HCT116 (cell line): ENCODE data around the gene CSF2RB. TPM values are rescaled to one million over a fixed set of nuclear protein-coding genes. Genes with fewer than 3 reads are reported as not detected.

Experiments used
- ATAC-seq: fragments of 200-7000 bp; cut with Tn5 transposase; 2 replicates; pipeline ENCODE4 v1.9.1; 2020; ENCODE audit warnings: mild to moderate bottlenecking, moderate library complexity
- BruUV-seq: library from RNA; stranded (reverse); fragments of 400-500 nt; replicated peaks from 2 replicates; lab custom pipeline; 2021; lab: Mats Ljungman, UMichigan
- CTCF ChIA-PET: fragments of 300-600 bp; sonication (Branson Sonifier 250); formaldehyde crosslinking; loops from one replicate; lab custom pipeline; 2021; ENCODE audit warnings: antibody characterized with exemption; lab: Charles Lee
- POLR2A ChIA-PET: fragments of 300-600, 350-600 bp; sonication (Branson Sonifier 250); formaldehyde crosslinking; loops from one replicate; lab custom pipeline; 2021; ENCODE audit warnings: antibody characterized with exemption; lab: Charles Lee
- RAD21 ChIA-PET, 2 experiments: fragments of 300-600 bp; sonication (Branson Sonifier 250); formaldehyde crosslinking; loops; one replicate each; lab custom pipeline; 2023; ENCODE audit warnings: low total read pairs in 2 of 2; ENCODE audit not compliant: uncharacterized antibody in 2 of 2, unreplicated experiment in 2 of 2, low non-redundant PET in 1 of 2; lab: Charles Lee
- DNase-seq: peaks from one replicate; pipeline ENCODE4 v3.0.0-alpha.2; 2010; ENCODE audit warnings: low read depth, low spot score
- H2AFZ ChIP-seq: fragments of 200-600 bp; shearing (Covaris generic), sonication (generic); 2 replicates; pipeline ENCODE4 v1.6.1; 2017; ENCODE audit warnings: low read depth, mixed run types, mixed read lengths, antibody characterized with exemption, low read length; ENCODE audit not compliant: poor library complexity, severe bottlenecking
- H3K27ac ChIP-seq: 2 replicates; pipeline ENCODE4 v1.5.1; 2012; ENCODE audit warnings: low read depth, low read length
- H3K27me3 ChIP-seq: fragments of 200-600 bp; sonication (generic); 2 replicates; pipeline ENCODE4 v1.6.1; 2016; ENCODE audit warnings: mixed run types, low read length, mixed read lengths; ENCODE audit not compliant: insufficient read depth
- H3K36me3 ChIP-seq, 2 experiments: fragments of 200-500 bp in 1 of 2; fragments of 200-600 bp in 1 of 2; sonication (Bioruptor generic) in 1 of 2; sonication (generic) in 1 of 2; 2 replicates each; pipeline versions ENCODE4 v1.5.1 to v1.6.1; 2014 to 2016; ENCODE audit warnings: low read length in 2 of 2, inconsistent platforms in 1 of 2, mixed read lengths in 1 of 2, mixed run types in 1 of 2; ENCODE audit not compliant: insufficient read depth in 2 of 2, control insufficient read depth in 1 of 2
- H3K4me1 ChIP-seq, 2 experiments: fragments of 200-600 bp in 1 of 2; sonication (generic) in 1 of 2; 2 replicates each; pipeline versions ENCODE4 v1.5.1 to v1.6.1; 2012 to 2017; ENCODE audit warnings: low read length in 2 of 2, inconsistent platforms in 1 of 2, mild to moderate bottlenecking in 1 of 2, mixed read lengths in 1 of 2, mixed run types in 1 of 2, moderate library complexity in 1 of 2; ENCODE audit not compliant: insufficient read depth in 2 of 2, control insufficient read depth in 1 of 2
- H3K4me2 ChIP-seq: fragments of 200-600 bp; sonication (generic); 2 replicates; pipeline ENCODE4 v1.6.1; 2017; ENCODE audit warnings: mixed run types, low read length, mixed read lengths
- H3K4me3 ChIP-seq, 2 experiments: fragments of 200-600 bp in 1 of 2; sonication (generic) in 1 of 2; replicated peaks in 1 of 2; 2 replicates each; pipeline ENCODE4 v1.5.1; 2011 to 2016; ENCODE audit warnings: low read length in 2 of 2, control low read depth in 1 of 2, low read depth in 1 of 2, mild to moderate bottlenecking in 1 of 2, mixed read lengths in 1 of 2, mixed run types in 1 of 2
- H3K79me2 ChIP-seq: fragments of 200-600 bp; sonication (generic); 2 replicates; pipeline ENCODE4 v1.6.1; 2017; ENCODE audit warnings: mild to moderate bottlenecking, mixed run types, low read length, moderate library complexity, mixed read lengths; ENCODE audit not compliant: insufficient read depth
- H3K9ac ChIP-seq: fragments of 200-600 bp; sonication (generic); 2 replicates; pipeline ENCODE4 v1.6.1; 2016; ENCODE audit warnings: low read length, mixed read lengths
- H3K9me2 ChIP-seq: fragments of 200-600 bp; sonication (generic), shearing (Covaris generic); 2 replicates; pipeline ENCODE4 v1.6.1; 2017; ENCODE audit warnings: mixed run types, mild to moderate bottlenecking, moderate library complexity; ENCODE audit not compliant: insufficient read depth
- H3K9me3 ChIP-seq, 2 experiments: fragments of 200-500 bp in 1 of 2; fragments of 200-600 bp in 1 of 2; sonication (Bioruptor generic) in 1 of 2; sonication (generic) in 1 of 2; 2 replicates each; pipeline ENCODE4 v1.6.1; 2014 to 2017; ENCODE audit warnings: low read length in 2 of 2, mixed read lengths in 2 of 2, inconsistent platforms in 1 of 2, low read depth in 1 of 2, mild to moderate bottlenecking in 1 of 2, mixed run types in 1 of 2, moderate library complexity in 1 of 2; ENCODE audit not compliant: control insufficient read depth in 1 of 2, insufficient read depth in 1 of 2
- H4K20me1 ChIP-seq: fragments of 200-600 bp; sonication (generic), shearing (Covaris generic); 2 replicates; pipeline ENCODE4 v1.6.1; 2017; ENCODE audit warnings: mixed run types, mild to moderate bottlenecking, moderate library complexity; ENCODE audit not compliant: insufficient read depth
- CEBPB ChIP-seq: IDR thresholded peaks from 2 replicates; pipeline ENCODE4 v1.6.1; 2012; ENCODE audit warnings: low read depth
- EZH2 ChIP-seq: fragments of 200-600 bp; sonication (generic); IDR thresholded peaks from 2 replicates; pipeline ENCODE4 v1.6.1; 2017; ENCODE audit warnings: antibody characterized with exemption, mixed run types
- EZH2phosphoT487 ChIP-seq: fragments of 200-600 bp; IDR thresholded peaks from 2 replicates; pipeline ENCODE4 v1.6.1; 2018; ENCODE audit warnings: antibody characterized with exemption, borderline replicate concordance
- JUND ChIP-seq: IDR thresholded peaks from 2 replicates; pipeline ENCODE4 v1.6.1; 2012
- POLR2AphosphoS5 ChIP-seq: IDR thresholded peaks from 2 replicates; pipeline ENCODE4 v1.6.1; 2011; ENCODE audit warnings: mild to moderate bottlenecking, low read depth, low read length, moderate library complexity
- SP1 ChIP-seq: IDR thresholded peaks from 2 replicates; pipeline ENCODE4 v1.6.1; 2012; ENCODE audit warnings: low read depth
- SRF ChIP-seq: IDR thresholded peaks from 2 replicates; pipeline ENCODE4 v1.6.1; 2012; ENCODE audit warnings: low read depth
- TCF7L2 ChIP-seq: IDR thresholded peaks from 2 replicates; pipeline ENCODE4 v1.7.0; 2011; ENCODE audit warnings: borderline replicate concordance, inconsistent platforms; ENCODE audit not compliant: insufficient read depth, insufficient read length; ENCODE audit errors: extremely low read depth
- ZFX ChIP-seq: fragments of 450-650 bp; IDR thresholded peaks from 2 replicates; pipeline ENCODE4 v1.6.1; 2017
- intact Hi-C: fragments of 100-400 bp; cut with micrococcal nuclease; formaldehyde crosslinking; loops from 2 replicates; pipeline ENCODE4 v1.10.0; 2022
- total RNA-seq: library from RNA; stranded (reverse); gene quantifications from one replicate; pipeline ENCODE4 v1.2.1, GENCODE V29; 2021; ENCODE audit not compliant: unreplicated experiment
- TF ChIP-seq, protein P1 (sequence below), 3 experiments: fragments of 200-600 bp in 1 of 3; sonication (generic) in 1 of 3; IDR thresholded peaks in 2 of 3; conservative IDR thresholded peaks in 1 of 3; 2 replicates each; pipeline ENCODE4 v1.5.1; 2012 to 2017; ENCODE audit warnings: low read depth in 2 of 3, low read length in 2 of 3, antibody characterized with exemption in 1 of 3, borderline replicate concordance in 1 of 3, control low read depth in 1 of 3, mild to moderate bottlenecking in 1 of 3, mixed read lengths in 1 of 3, mixed run types in 1 of 3, moderate library complexity in 1 of 3; ENCODE audit not compliant: insufficient read depth in 1 of 3

CSF2RB gene
- total RNA-seq, 1 experiment from 2014 or later, result 0.10 TPM

- ChIA-PET RAD21 (no interaction called here), POLR2A (interaction anchor here (4.1 kb wide), 1 partner anchor 13 kb away, joined by 16 read pairs; no protein-coding TSS in a partner anchor), CTCF (interaction anchor here (1.0 to 2.6 kb wide), 9 partner anchors 7 to 201 kb away, joined by 3 to 23 read pairs (median 12); partner anchors contain the start of gene IFT27)
- Histone ChIP-seq H3K79me2 (no peaks in the 10 kb centered on the region), H3K27me3 (no peaks in the 10 kb centered on the region), H3K36me3 (no peaks in the 10 kb centered on the region), H3K27ac (no peak overlapping the region), H3K9me2 (no peaks in the 10 kb centered on the region), H3K4me1 (peaks cover 5 to 12% of the 10 kb centered on the region in 2 experiments), H2AFZ (no peak overlapping the region), H3K9me3 (no peaks in the 10 kb centered on the region), H3K9ac (no peak overlapping the region), H4K20me1 (no peaks in the 10 kb centered on the region), H3K4me3 (no peak overlapping the region), H3K4me2 (no peak overlapping the region)
- TF ChIP-seq JUND, result no peak
- no peak for TF ChIP-seq EZH2phosphoT487
- no peak for TF ChIP-seq SRF
- no peak for TF ChIP-seq EZH2
- no peak for TF ChIP-seq TCF7L2
- TF ChIP-seq SP1, result no peak
- TF ChIP-seq, protein P1, sequence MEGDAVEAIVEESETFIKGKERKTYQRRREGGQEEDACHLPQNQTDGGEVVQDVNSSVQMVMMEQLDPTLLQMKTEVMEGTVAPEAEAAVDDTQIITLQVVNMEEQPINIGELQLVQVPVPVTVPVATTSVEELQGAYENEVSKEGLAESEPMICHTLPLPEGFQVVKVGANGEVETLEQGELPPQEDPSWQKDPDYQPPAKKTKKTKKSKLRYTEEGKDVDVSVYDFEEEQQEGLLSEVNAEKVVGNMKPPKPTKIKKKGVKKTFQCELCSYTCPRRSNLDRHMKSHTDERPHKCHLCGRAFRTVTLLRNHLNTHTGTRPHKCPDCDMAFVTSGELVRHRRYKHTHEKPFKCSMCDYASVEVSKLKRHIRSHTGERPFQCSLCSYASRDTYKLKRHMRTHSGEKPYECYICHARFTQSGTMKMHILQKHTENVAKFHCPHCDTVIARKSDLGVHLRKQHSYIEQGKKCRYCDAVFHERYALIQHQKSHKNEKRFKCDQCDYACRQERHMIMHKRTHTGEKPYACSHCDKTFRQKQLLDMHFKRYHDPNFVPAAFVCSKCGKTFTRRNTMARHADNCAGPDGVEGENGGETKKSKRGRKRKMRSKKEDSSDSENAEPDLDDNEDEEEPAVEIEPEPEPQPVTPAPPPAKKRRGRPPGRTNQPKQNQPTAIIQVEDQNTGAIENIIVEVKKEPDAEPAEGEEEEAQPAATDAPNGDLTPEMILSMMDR (IDR thresholded peaks at IDR 0.05 in 2 of 3, conservative IDR thresholded peaks at IDR 0.05 in 1 of 3; ENCODE audit: borderline replicate concordance in 1 of 3, insufficient read depth in 1 of 3, low read depth in 2 of 3, low read length in 2 of 3), result no peak
- TF ChIP-seq CEBPB, result no peak
- TF ChIP-seq POLR2AphosphoS5, result no peak
- no peak for TF ChIP-seq ZFX
- intact Hi-C loops, result loop anchor here (5.0 kb wide), 2 partner anchors 104 to 429 kb away; no protein-coding TSS in a partner anchor
- ATAC-seq (no peak), DNase-seq (no peak)
- no TSS peak for BruUV-seq
Measured at GRCh38 chr22:36976606-36977005, 63.2 kb downstream of the CSF2RB start.
